GM19099 (cell line): ENCODE results near the gene CNDP2.

Source experiments
- POLR2A ChIP-seq: IDR thresholded peaks from 3 replicates; pipeline ENCODE4 v1.6.1; 2011; ENCODE audit warnings: low read depth; ENCODE audit not compliant: insufficient read length; ENCODE audit errors: extremely low read depth

Gene CNDP2

GRCh38 chr18:74488354-74488753 is 7.8 kb upstream of the CNDP2 start:
- TF ChIP-seq POLR2A, result no peak

GRCh38 chr18:74488864-74489263 is 7.3 kb upstream of the CNDP2 start:
- TF ChIP-seq POLR2A, result no peak

- TF ChIP-seq POLR2A, result no peak
These were observed 6.5 kb upstream of the CNDP2 start for GRCh38 chr18:74489676-74490075.

GRCh38 chr18:74492259-74492658 is 3.9 kb upstream of the CNDP2 start:
- no peak for TF ChIP-seq POLR2A

- no peak for TF ChIP-seq POLR2A
These were observed 2.5 kb upstream of the CNDP2 start for GRCh38 chr18:74493689-74494088.

- TF ChIP-seq POLR2A, result no peak
These were observed 1.6 kb upstream of the CNDP2 start for GRCh38 chr18:74494514-74494913.

- no peak for TF ChIP-seq POLR2A
These were observed 553 bp downstream of the CNDP2 start for GRCh38 chr18:74496508-74497323.

- no peak for TF ChIP-seq POLR2A
These were observed 1.1 kb downstream of the CNDP2 start for GRCh38 chr18:74497324-74497676.

GRCh38 chr18:74497778-74498177 is 1.6 kb downstream of the CNDP2 start:
- no peak for TF ChIP-seq POLR2A

- peak; percentile 41 for TF ChIP-seq POLR2A
These were observed 2.8 kb downstream of the CNDP2 start for GRCh38 chr18:74498712-74499627.

GRCh38 chr18:74499633-74500032 is 3.5 kb downstream of the CNDP2 start:
- TF ChIP-seq POLR2A, result peak; percentile 53

GRCh38 chr18:74500372-74500771 is 4.2 kb downstream of the CNDP2 start:
- TF ChIP-seq POLR2A, result no peak

GRCh38 chr18:74501386-74501785 is 5.2 kb downstream of the CNDP2 start:
- no peak for TF ChIP-seq POLR2A

GRCh38 chr18:74503137-74503536 is 7.0 kb downstream of the CNDP2 start:
- TF ChIP-seq POLR2A, result no peak

GRCh38 chr18:74505776-74506175 is 9.6 kb downstream of the CNDP2 start:
- no peak for TF ChIP-seq POLR2A
